Stimulated activated memory B cell treated with anti-CD40 and anti-IgM and Interleukin-4, amounts not matched to agents 10 μg/mL and 1 μg/mL and 100 μg/mL, for 72 hours (primary cell): Measurements from ENCODE around the gene ABLIM2.
A peak's percentile ranks its signal among the peaks of the same experiment; 100 is the strongest.
"Not testable (repeated sequence)": the region's sequence is repeated elsewhere in the genome, so short reads cannot be mapped to it uniquely, and the experiment has no call there.

Source experiments
- ATAC-seq: fragments of 150-1000 bp; cut with Tn5 transposase; 2 replicates; pipeline ENCODE4 v1.10.0; 2021
- H3K27ac Mint-ChIP-seq: one replicate; pipeline ENCODE4 v1.8.0; 2022; ENCODE audit warnings: mild to moderate bottlenecking, mixed read lengths
- H3K27me3 Mint-ChIP-seq: one replicate; pipeline ENCODE4 v1.8.0; 2022; ENCODE audit warnings: mixed read lengths
- H3K36me3 Mint-ChIP-seq: one replicate; pipeline ENCODE4 v1.8.0; 2022; ENCODE audit warnings: mixed read lengths
- H3K4me1 Mint-ChIP-seq: one replicate; pipeline ENCODE4 v1.8.0; 2022; ENCODE audit warnings: mixed read lengths
- H3K4me3 Mint-ChIP-seq: one replicate; pipeline ENCODE4 v1.8.0; 2022; ENCODE audit warnings: mild to moderate bottlenecking, moderate library complexity, mixed read lengths
- H3K9me3 Mint-ChIP-seq: one replicate; pipeline ENCODE4 v1.8.0; 2022; ENCODE audit warnings: mixed read lengths

ABLIM2 gene

DNA sequence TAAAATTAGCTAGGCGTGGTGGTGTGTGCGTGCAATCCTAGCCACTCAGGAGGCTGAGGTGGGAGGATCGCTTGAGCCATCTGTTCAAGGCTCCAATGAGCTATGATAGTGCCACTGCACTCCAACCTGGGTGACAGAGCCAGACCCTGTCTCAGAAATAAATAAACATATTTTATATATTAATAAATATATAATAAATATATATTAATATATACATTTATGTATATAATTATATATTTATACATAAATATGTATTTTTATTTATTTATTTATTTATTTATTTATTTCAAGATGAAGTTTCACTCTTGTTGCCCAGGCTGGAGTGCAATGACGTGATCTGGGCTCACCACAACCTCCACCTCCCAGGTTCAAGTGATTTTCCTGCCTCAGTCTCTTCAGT is 214.9 kb downstream of the ABLIM2 start:
- not testable (repeated sequence) for H3K4me1 Mint-ChIP-seq, H3K36me3 Mint-ChIP-seq, ATAC-seq, H3K4me3 Mint-ChIP-seq, H3K9me3 Mint-ChIP-seq, H3K27ac Mint-ChIP-seq
- H3K27me3 Mint-ChIP-seq, result peaks cover 35% of the 10 kb centered on the region

- Mint-ChIP-seq H3K27me3 (peaks cover 36% of the 10 kb centered on the region), H3K4me3 (no peak overlapping the region), H3K4me1 (peaks cover 3% of the 10 kb centered on the region), H3K27ac (no peak overlapping the region), H3K9me3 (no peaks in the 10 kb centered on the region), H3K36me3 (no peaks in the 10 kb centered on the region)
- no peak for ATAC-seq
Observed at GRCh38 chr4:7943211-7943610, 215.4 kb downstream of the ABLIM2 start.

GRCh38 chr4:7941965-7942496 is 216.6 kb downstream of the ABLIM2 start:
- H3K4me1 Mint-ChIP-seq, result peaks cover 4% of the 10 kb centered on the region
- H3K36me3 Mint-ChIP-seq, result no peaks in the 10 kb centered on the region
- H3K27me3 Mint-ChIP-seq, result peaks cover 47% of the 10 kb centered on the region
- H3K27ac Mint-ChIP-seq, result no peak overlapping the region
- H3K9me3 Mint-ChIP-seq, result no peaks in the 10 kb centered on the region
- no peak for ATAC-seq
- no peak overlapping the region for H3K4me3 Mint-ChIP-seq

DNA sequence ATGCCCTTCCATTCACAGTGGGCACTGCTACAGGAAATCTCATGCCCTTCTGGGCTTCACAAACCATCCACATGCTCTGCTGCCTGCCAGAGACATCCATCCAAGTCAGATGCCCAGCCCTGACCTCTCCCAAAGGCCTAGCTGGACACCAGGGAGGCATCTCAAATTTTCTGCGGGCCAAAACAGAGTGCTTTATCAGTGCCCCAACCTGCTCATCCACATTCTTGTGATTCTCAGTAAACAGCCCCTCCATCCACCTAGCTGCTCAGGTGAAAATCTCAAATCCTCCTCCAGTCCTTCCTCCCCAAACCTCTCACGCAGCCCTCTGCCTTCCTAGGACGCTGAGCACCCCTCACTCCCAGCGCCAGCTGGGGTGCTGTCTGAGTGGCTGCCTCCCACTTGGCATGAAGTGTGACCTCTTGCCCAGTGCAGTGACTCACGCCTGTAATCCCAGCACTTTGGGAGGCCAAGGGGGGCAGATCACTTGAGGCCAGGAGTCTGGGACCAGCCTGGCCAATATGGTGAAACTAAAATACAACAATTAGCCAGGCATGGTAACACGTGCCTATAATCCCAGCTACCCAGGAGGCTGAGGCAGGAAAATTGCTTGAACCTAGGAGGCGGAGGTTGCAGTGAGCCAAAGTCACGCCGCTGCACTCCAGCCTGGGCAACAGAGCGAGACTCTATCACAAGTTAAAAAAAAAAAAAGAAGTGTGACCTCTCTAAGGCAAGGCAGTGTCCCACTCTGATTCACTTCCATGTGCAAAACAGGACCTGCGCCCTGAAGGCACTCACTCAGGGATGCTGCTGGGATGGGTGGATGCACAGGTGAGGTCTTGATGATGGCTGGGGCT is 217.3 kb downstream of the ABLIM2 start:
- H3K9me3 Mint-ChIP-seq, result no peaks in the 10 kb centered on the region
- no peaks in the 10 kb centered on the region for H3K36me3 Mint-ChIP-seq
- H3K27me3 Mint-ChIP-seq, result peaks cover 54% of the 10 kb centered on the region
- H3K4me3 Mint-ChIP-seq, result no peak overlapping the region
- peaks cover 4% of the 10 kb centered on the region for H3K4me1 Mint-ChIP-seq
- no peak overlapping the region for H3K27ac Mint-ChIP-seq
- ATAC-seq, result no peak

- ATAC-seq, result peak; percentile 84
Observed at GRCh38 chr4:7939377-7940108, 219.1 kb downstream of the ABLIM2 start, which contains the start of gene AFAP1. AFAP1 (minus strand) TSS chr4:7939861; CDS start chr4:7872078, 67,783 bp downstream.

DNA sequence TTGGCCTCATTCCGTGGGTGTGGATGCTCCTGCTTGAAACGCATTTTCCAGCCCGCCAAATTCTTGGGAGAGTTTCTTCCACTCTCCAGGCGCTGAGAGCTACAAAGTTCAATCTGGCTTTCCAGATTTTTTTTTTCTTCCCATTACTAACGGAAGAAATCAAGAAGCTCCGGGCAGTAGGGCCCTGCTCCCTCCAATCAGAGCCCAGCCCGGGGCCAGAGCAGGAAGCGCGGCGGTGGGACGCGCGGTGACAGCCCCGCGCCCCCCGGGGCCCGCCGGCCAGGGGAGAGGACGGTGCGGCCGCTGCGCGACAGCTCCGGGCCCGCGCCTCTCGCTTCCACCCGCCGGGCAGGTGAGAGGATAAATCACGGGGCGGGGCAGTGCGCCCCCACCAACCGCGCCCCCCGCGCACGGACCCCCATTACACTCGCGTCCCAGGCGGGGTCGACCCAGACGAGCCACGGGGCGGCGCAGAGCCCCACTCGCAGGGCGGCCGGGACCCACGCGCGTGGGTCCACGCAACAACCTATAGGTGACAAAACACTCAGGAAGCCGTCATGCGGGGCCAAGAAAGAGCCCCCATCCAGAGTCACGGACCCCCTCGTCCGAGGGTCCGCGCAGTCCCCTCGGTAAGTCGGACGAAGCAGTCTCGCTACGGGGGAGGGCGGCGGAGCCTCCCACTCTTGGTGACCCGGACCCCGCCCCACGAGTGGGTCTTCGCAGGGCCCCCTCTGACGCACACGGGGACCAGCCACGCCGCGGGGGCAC is 219.8 kb downstream of the ABLIM2 start:
- H3K4me1 Mint-ChIP-seq, result peaks cover 4% of the 10 kb centered on the region
- no peaks in the 10 kb centered on the region for H3K36me3 Mint-ChIP-seq
- ATAC-seq, result no peak
- no peak overlapping the region for H3K27ac Mint-ChIP-seq
- peaks cover 74% of the 10 kb centered on the region for H3K27me3 Mint-ChIP-seq
- no peak overlapping the region for H3K4me3 Mint-ChIP-seq
- no peaks in the 10 kb centered on the region for H3K9me3 Mint-ChIP-seq

More at GRCh38 chr4:7939377-7940108, 219.1 kb downstream of the ABLIM2 start, which contains the start of gene AFAP1:
- Mint-ChIP-seq H3K4me3 (no peak within 1 kb of the TSS), H3K27ac (no peak within 1 kb of the TSS), H3K4me1 (peaks cover 4% of the 10 kb centered on the region), H3K9me3 (no peaks in the 10 kb centered on the region), H3K36me3 (no peaks in the 10 kb centered on the region), H3K27me3 (peaks cover 66% of the 10 kb centered on the region)

DNA sequence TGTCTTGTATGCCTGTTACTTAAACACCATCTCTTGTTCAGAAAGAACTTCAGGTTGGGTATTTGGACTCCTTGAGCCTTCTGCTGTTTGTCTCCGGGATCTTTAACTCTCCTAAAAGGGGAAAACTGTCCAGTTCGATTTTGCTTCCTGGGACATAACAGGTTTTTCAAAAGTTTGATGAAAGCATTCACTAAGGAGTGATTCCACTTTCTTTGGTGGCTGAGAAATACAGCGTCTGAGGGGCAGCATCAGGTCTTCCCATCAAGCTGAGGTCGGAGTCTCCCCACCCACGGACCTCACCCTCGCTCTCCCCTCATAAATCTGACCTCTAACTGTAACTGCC is 220.4 kb downstream of the ABLIM2 start:
- Mint-ChIP-seq H3K9me3 (no peaks in the 10 kb centered on the region), H3K27me3 (peaks cover 79% of the 10 kb centered on the region), H3K27ac (no peak overlapping the region), H3K4me3 (no peak overlapping the region), H3K36me3 (no peaks in the 10 kb centered on the region), H3K4me1 (peaks cover 4% of the 10 kb centered on the region)
- ATAC-seq, result no peak

DNA sequence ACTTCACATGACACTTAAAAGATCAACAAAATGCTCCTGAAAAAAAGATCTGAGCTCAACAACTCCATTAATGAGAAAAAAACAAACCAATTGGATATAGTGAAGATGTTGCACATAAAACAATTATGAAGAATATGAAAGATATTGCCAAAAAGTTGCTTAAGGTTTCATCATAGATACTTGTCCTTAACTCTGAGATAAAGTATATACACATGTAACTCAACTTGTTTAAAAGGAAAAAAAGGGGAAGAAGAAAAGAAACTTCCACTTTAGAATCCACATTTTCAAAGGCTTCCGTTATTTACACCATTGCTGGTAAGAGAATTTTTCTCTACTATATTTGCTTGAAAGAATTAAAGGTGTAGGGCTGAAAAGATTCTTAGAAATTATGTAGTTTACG is 221.6 kb downstream of the ABLIM2 start:
- no peak for ATAC-seq
- Mint-ChIP-seq H3K36me3 (no peaks in the 10 kb centered on the region), H3K9me3 (no peaks in the 10 kb centered on the region), H3K4me1 (peaks cover 4% of the 10 kb centered on the region), H3K27ac (no peak overlapping the region), H3K27me3 (peaks cover 76% of the 10 kb centered on the region), H3K4me3 (no peak overlapping the region)

- Mint-ChIP-seq H3K27ac (no peak overlapping the region), H3K4me1 (peaks cover 4% of the 10 kb centered on the region), H3K27me3 (peaks cover 78% of the 10 kb centered on the region), H3K9me3 (no peaks in the 10 kb centered on the region), H3K36me3 (no peaks in the 10 kb centered on the region), H3K4me3 (no peak overlapping the region)
- ATAC-seq, result no peak
Observed at GRCh38 chr4:7933651-7934510, 224.7 kb downstream of the ABLIM2 start.

GRCh38 chr4:7932287-7932686 is 226.3 kb downstream of the ABLIM2 start:
- no peak overlapping the region for H3K4me3 Mint-ChIP-seq
- H3K27me3 Mint-ChIP-seq, result peaks cover 62% of the 10 kb centered on the region
- H3K4me1 Mint-ChIP-seq, result no peaks in the 10 kb centered on the region
- no peaks in the 10 kb centered on the region for H3K9me3 Mint-ChIP-seq
- H3K36me3 Mint-ChIP-seq, result no peaks in the 10 kb centered on the region
- ATAC-seq, result no peak
- H3K27ac Mint-ChIP-seq, result no peak overlapping the region

- H3K27me3 Mint-ChIP-seq, result peaks cover 48% of the 10 kb centered on the region
- H3K9me3 Mint-ChIP-seq, result no peaks in the 10 kb centered on the region
- H3K4me3 Mint-ChIP-seq, result no peak overlapping the region
- H3K36me3 Mint-ChIP-seq, result no peaks in the 10 kb centered on the region
- ATAC-seq, result no peak
- H3K4me1 Mint-ChIP-seq, result no peaks in the 10 kb centered on the region
- H3K27ac Mint-ChIP-seq, result no peak overlapping the region
Observed at GRCh38 chr4:7929118-7929951, 229.3 kb downstream of the ABLIM2 start.

GRCh38 chr4:7928711-7929110 is 229.9 kb downstream of the ABLIM2 start:
- no peak for ATAC-seq
- H3K9me3 Mint-ChIP-seq, result no peaks in the 10 kb centered on the region
- peaks cover 42% of the 10 kb centered on the region for H3K27me3 Mint-ChIP-seq
- H3K4me3 Mint-ChIP-seq, result no peak overlapping the region
- H3K27ac Mint-ChIP-seq, result no peak overlapping the region
- H3K36me3 Mint-ChIP-seq, result no peaks in the 10 kb centered on the region
- H3K4me1 Mint-ChIP-seq, result no peaks in the 10 kb centered on the region

GRCh38 chr4:7926822-7927221 is 231.8 kb downstream of the ABLIM2 start:
- no peak overlapping the region for H3K27ac Mint-ChIP-seq
- H3K27me3 Mint-ChIP-seq, result peaks cover 32% of the 10 kb centered on the region
- no peak for ATAC-seq
- H3K4me1 Mint-ChIP-seq, result no peaks in the 10 kb centered on the region
- H3K4me3 Mint-ChIP-seq, result no peak overlapping the region
- H3K9me3 Mint-ChIP-seq, result no peaks in the 10 kb centered on the region
- no peaks in the 10 kb centered on the region for H3K36me3 Mint-ChIP-seq

DNA sequence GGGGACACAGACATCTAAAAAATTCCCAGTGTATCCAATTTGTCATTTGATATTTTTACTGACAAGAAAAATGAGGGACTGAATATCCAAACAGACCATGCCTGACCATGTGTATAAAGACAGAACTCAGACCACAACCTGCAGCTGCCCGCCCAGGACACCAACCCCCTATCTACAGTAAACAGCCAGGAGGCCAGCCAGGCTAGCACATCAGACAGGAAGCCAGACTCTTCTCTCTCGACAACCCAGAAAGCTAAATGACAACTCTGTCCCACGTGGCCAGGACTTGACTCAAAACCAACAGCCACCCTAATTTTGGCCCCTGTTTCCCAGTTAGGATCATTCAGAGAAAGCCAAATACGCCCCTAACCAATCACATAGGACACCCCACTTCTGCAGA is 234.0 kb downstream of the ABLIM2 start:
- Mint-ChIP-seq H3K27me3 (peaks cover 13% of the 10 kb centered on the region), H3K27ac (no peak overlapping the region), H3K4me1 (no peaks in the 10 kb centered on the region), H3K9me3 (no peaks in the 10 kb centered on the region), H3K36me3 (no peaks in the 10 kb centered on the region), H3K4me3 (no peak overlapping the region)
- ATAC-seq, result no peak
